A673 (cell line): ENCODE measurements around the gene HHIPL2. TPM values are rescaled to one million over a fixed set of nuclear protein-coding genes. Genes with fewer than 3 reads are reported as not detected.

Experiments used
- BruUV-seq: library from RNA; stranded (reverse); fragments of 400-500 nt; replicated peaks from 2 replicates; lab custom pipeline; 2021; lab: Mats Ljungman, UMichigan
- CTCF ChIA-PET: fragments of 300-600 bp; sonication (Branson Sonifier 250); formaldehyde crosslinking; loops from one replicate; lab custom pipeline; 2022; ENCODE audit warnings: antibody characterized with exemption; lab: Charles Lee
- POLR2A ChIA-PET: fragments of 300-600 bp; sonication (Branson Sonifier 250); formaldehyde crosslinking; loops from one replicate; lab custom pipeline; 2022; ENCODE audit warnings: antibody characterized with exemption; ENCODE audit not compliant: low non-redundant PET; lab: Charles Lee
- DNase-seq: peaks from one replicate; pipeline ENCODE4 v3.0.0-alpha.2; 2015; ENCODE audit warnings: low spot score
- H3K27ac ChIP-seq: fragments of 200-600 bp; sonication (generic); 2 replicates; pipeline ENCODE4 v1.5.1; 2016; ENCODE audit warnings: mixed run types, low read depth, mild to moderate bottlenecking, mixed read lengths, antibody characterized with exemption, low read length; ENCODE audit not compliant: poor library complexity, severe bottlenecking
- H3K27me3 ChIP-seq: fragments of 200-600 bp; sonication (generic); replicated peaks from 2 replicates; pipeline ENCODE4 v1.6.1; 2017; ENCODE audit warnings: mixed run types, low read depth, mild to moderate bottlenecking, mixed read lengths, antibody characterized with exemption, low read length; ENCODE audit not compliant: insufficient read depth, poor library complexity
- H3K36me3 ChIP-seq: fragments of 200-600 bp; sonication (generic); 2 replicates; pipeline ENCODE4 v1.6.1; 2016; ENCODE audit warnings: mixed run types, mild to moderate bottlenecking, mixed read lengths, antibody characterized with exemption, low read length; ENCODE audit not compliant: insufficient read depth, poor library complexity, severe bottlenecking
- H3K4me1 ChIP-seq: fragments of 200-600 bp; sonication (generic); 2 replicates; pipeline ENCODE4 v1.6.1; 2017; ENCODE audit warnings: mixed run types, mild to moderate bottlenecking, mixed read lengths, antibody characterized with exemption, low read length; ENCODE audit not compliant: insufficient read depth, poor library complexity, severe bottlenecking
- H3K4me3 ChIP-seq: fragments of 200-600 bp; sonication (generic); 2 replicates; pipeline ENCODE4 v1.5.1; 2016; ENCODE audit warnings: low read depth, mixed run types, mild to moderate bottlenecking, mixed read lengths, low read length; ENCODE audit not compliant: poor library complexity, severe bottlenecking
- H3K9me3 ChIP-seq: fragments of 200-600 bp; sonication (generic); 2 replicates; pipeline ENCODE4 v1.6.1; 2016; ENCODE audit warnings: mixed run types, low read depth, mild to moderate bottlenecking, mixed read lengths, antibody characterized with exemption, low read length; ENCODE audit not compliant: poor library complexity, severe bottlenecking
- EZH2 ChIP-seq: fragments of 200-600 bp; sonication (generic); IDR thresholded peaks from 2 replicates; pipeline ENCODE4 v1.6.1; 2017; ENCODE audit warnings: borderline replicate concordance, low read depth, mild to moderate bottlenecking, mixed read lengths, antibody characterized with exemption, low read length; ENCODE audit not compliant: poor library complexity, severe bottlenecking
- intact Hi-C: fragments of 100-400 bp; cut with micrococcal nuclease; formaldehyde crosslinking; loops from one replicate; pipeline ENCODE4 v1.10.0; 2022; ENCODE audit not compliant: unreplicated experiment
- total RNA-seq: library from RNA; stranded (reverse); gene quantifications from 2 replicates; pipeline ENCODE4 v1.2.3, GENCODE V29; 2021
- TF ChIP-seq, protein P1 (sequence below): fragments of 300-800, 200-600 bp; sonication (generic); conservative IDR thresholded peaks from 2 replicates; pipeline ENCODE4 v1.5.1; 2017; ENCODE audit warnings: low read depth, mild to moderate bottlenecking, antibody characterized with exemption, low read length, moderate library complexity, mixed read lengths

Gene HHIPL2
- total RNA-seq, 1 experiment from 2014 or later, result not detected

DNA sequence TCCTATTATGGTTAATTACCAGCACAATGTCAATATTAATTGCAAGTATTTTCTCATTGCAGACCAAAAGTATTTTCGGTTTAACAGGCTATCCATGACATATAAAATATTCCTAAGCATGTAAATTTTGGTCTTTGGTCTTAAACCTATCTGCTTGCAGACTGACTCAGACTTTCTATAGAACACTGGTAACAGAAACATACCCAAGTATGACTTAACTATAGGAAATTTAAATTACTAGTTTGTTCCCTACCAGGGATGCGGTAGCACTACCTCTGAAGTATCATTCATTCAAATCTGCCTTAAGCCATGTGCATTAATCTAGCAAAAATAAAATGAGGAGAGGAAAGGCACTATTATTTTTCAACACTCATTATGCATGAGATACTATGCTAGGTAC lies 38.9 kb upstream of the HHIPL2 start:
- intact Hi-C loops, result no loop called here
- TF ChIP-seq, protein P1, sequence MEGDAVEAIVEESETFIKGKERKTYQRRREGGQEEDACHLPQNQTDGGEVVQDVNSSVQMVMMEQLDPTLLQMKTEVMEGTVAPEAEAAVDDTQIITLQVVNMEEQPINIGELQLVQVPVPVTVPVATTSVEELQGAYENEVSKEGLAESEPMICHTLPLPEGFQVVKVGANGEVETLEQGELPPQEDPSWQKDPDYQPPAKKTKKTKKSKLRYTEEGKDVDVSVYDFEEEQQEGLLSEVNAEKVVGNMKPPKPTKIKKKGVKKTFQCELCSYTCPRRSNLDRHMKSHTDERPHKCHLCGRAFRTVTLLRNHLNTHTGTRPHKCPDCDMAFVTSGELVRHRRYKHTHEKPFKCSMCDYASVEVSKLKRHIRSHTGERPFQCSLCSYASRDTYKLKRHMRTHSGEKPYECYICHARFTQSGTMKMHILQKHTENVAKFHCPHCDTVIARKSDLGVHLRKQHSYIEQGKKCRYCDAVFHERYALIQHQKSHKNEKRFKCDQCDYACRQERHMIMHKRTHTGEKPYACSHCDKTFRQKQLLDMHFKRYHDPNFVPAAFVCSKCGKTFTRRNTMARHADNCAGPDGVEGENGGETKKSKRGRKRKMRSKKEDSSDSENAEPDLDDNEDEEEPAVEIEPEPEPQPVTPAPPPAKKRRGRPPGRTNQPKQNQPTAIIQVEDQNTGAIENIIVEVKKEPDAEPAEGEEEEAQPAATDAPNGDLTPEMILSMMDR, result no peak
- no peak for TF ChIP-seq EZH2
- Histone ChIP-seq H3K27ac (no peak overlapping the region), H3K27me3 (no peaks in the 10 kb centered on the region), H3K4me1 (peaks cover 23% of the 10 kb centered on the region), H3K9me3 (no peaks in the 10 kb centered on the region), H3K4me3 (no peak overlapping the region), H3K36me3 (peaks cover 33% of the 10 kb centered on the region)
- CTCF ChIA-PET, result no interaction called here
- POLR2A ChIA-PET, result no interaction called here
- DNase-seq, result no peak
- BruUV-seq, result no TSS peak

DNA sequence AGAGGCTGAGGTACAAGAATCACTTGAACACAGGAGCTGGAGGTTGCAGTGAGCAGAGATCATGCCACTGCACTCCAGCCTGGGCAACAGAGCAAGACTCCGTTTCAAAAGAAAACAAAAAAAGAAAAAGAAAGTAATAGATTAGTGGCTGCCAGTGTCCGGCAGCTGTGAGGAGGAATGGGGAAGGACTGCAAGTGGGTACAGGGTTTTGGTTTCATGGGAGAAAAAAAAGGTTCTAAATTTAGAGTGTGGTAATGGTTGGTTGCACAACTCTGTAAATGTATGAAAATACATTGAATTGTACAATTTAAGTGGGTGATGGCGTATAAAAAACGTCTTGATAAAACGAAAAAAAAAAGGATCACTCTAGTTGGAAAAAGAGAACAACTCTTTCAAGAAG lies 35.2 kb upstream of the HHIPL2 start:
- DNase-seq, result no peak
- Histone ChIP-seq H3K27me3 (no peaks in the 10 kb centered on the region), H3K27ac (no peak overlapping the region), H3K4me3 (no peak overlapping the region), H3K36me3 (peaks cover 33% of the 10 kb centered on the region), H3K4me1 (peaks cover 12% of the 10 kb centered on the region), H3K9me3 (no peaks in the 10 kb centered on the region)
- no TSS peak for BruUV-seq
- ChIA-PET CTCF (no interaction called here), POLR2A (no interaction called here)
- TF ChIP-seq EZH2, result no peak
- TF ChIP-seq, protein P1, result no peak
- intact Hi-C loops, result no loop called here

DNA sequence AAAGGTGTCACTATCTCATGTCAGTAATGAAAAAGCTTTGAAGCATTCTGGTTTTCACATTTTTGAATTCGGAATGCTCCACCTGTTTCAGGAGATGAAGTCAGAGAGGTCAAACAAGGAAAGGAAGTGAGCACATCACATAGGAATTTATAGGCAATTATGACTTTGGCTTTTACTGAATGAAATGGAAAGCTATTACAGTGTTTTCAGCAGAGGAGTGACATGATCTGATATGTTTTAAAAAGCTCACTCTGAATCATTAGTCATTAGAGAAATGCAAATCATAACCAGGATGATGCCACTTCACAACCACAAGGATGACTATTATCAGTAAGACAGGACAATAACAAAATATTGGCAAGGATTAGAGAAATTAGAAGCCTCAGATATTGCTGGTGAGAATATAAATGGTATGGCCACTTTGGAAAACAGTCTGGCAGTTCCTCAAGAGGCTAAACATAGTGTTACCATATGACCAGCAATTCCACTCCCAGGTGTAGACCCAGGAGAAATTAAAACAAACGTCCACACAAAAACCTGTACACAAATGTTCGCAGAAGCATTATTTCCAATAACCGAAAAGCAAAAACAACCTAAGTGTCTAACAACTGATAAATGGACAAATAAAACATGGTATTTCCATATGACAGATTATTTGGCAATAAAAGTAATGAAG lies 34.3 kb upstream of the HHIPL2 start:
- H3K9me3 ChIP-seq, result no peaks in the 10 kb centered on the region
- H3K4me3 ChIP-seq, result no peak overlapping the region
- peaks cover 34% of the 10 kb centered on the region for H3K36me3 ChIP-seq
- TF ChIP-seq, protein P1, result no peak
- no peak for TF ChIP-seq EZH2
- intact Hi-C loops, result no loop called here
- H3K4me1 ChIP-seq, result peaks cover 12% of the 10 kb centered on the region
- H3K27me3 ChIP-seq, result no peaks in the 10 kb centered on the region
- ChIA-PET CTCF (no interaction called here), POLR2A (no interaction called here)
- DNase-seq, result peak; percentile 52
- peak overlapping the region; percentile 10 for H3K27ac ChIP-seq
- no TSS peak for BruUV-seq
